ENCODE data around the gene PEPD. TPM values are rescaled to one million over a fixed set of nuclear protein-coding genes. Genes with fewer than 3 reads are reported as not detected.

Gene PEPD
- total RNA-seq, 1 donor = 87.9 TPM

DNA sequence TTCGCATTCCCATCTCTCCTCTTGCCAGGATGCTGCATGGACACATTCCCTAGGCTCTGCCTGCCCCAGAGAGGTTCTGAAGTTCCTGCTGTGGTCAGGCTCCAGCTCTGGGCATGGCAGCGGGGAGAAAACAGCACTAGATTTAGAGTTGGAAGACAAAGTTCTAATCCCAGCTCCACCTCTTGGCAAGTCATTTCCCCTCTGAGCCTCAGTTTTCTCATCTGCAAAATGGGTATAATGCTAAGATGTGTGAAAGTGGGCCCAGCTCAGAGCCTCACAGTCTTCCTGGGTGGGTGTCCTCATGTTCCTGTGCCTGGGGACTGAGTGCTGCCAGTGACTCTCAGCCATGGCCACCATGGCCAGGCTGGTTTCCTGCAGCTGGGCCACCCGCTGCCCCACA is 9.6 kb downstream of the PEPD start:
- Histone ChIP-seq H3K27me3 (ENCODE audit: insufficient read depth, low read length) (no peaks in the 10 kb centered on the region), H3K4me1 (ENCODE audit: insufficient read depth, low read length) (no peaks in the 10 kb centered on the region), H3K4me3 (ENCODE audit: insufficient read depth, low read length) (no peak overlapping the region), H3K9me3 (ENCODE audit: low read depth, low read length) (no peaks in the 10 kb centered on the region), H3K79me2 (ENCODE audit: insufficient read depth, low read length) (peaks cover 46% of the 10 kb centered on the region), H3K27ac (ENCODE audit: low read depth, low read length) (no peak overlapping the region), H3K36me3 (ENCODE audit: insufficient read depth, low read length) (no peaks in the 10 kb centered on the region), H4K20me1 (ENCODE audit: insufficient read depth, low read length) (peaks cover 26% of the 10 kb centered on the region), H3K4me2 (ENCODE audit: insufficient read depth, low read length) (no peak overlapping the region), H2AFZ (ENCODE audit: low read length) (no peak overlapping the region)
- TF ChIP-seq, protein P1, sequence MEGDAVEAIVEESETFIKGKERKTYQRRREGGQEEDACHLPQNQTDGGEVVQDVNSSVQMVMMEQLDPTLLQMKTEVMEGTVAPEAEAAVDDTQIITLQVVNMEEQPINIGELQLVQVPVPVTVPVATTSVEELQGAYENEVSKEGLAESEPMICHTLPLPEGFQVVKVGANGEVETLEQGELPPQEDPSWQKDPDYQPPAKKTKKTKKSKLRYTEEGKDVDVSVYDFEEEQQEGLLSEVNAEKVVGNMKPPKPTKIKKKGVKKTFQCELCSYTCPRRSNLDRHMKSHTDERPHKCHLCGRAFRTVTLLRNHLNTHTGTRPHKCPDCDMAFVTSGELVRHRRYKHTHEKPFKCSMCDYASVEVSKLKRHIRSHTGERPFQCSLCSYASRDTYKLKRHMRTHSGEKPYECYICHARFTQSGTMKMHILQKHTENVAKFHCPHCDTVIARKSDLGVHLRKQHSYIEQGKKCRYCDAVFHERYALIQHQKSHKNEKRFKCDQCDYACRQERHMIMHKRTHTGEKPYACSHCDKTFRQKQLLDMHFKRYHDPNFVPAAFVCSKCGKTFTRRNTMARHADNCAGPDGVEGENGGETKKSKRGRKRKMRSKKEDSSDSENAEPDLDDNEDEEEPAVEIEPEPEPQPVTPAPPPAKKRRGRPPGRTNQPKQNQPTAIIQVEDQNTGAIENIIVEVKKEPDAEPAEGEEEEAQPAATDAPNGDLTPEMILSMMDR (IDR thresholded peaks at IDR 0.05; ENCODE audit: extremely low read depth, low read depth, low read length) = no peak
- peak; percentile 39 for DNase-seq (ENCODE audit: insufficient read length, low spot score, missing footprints)

DNA sequence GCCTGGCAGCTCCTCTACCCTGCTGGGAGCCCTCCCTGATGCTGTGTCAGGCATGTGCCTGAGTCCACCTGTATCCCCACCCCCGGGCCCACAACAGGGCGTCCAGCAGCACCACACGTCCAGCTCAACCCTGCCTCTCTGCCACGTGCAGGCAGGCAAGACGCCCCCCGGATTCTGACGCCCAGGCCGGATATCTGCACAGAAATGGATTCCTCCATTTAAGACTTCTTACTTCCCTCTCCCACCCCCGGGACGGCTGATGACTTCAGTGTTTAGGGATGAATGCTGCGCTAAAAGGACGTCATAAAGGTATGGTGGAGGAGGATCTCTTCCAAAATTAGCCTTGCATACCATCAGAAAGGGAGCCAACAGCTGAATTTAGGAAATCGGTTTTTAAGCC is 10.2 kb downstream of the PEPD start:
- no peaks in the 10 kb centered on the region for H3K36me3 ChIP-seq (ENCODE audit: insufficient read depth, low read length)
- H3K27me3 ChIP-seq (ENCODE audit: insufficient read depth, low read length) = no peaks in the 10 kb centered on the region
- no peak overlapping the region for H2AFZ ChIP-seq (ENCODE audit: low read length)
- no peak overlapping the region for H3K4me3 ChIP-seq (ENCODE audit: insufficient read depth, low read length)
- H3K9me3 ChIP-seq (ENCODE audit: low read depth, low read length) = no peaks in the 10 kb centered on the region
- DNase-seq (ENCODE audit: insufficient read length, low spot score, missing footprints) = peak; percentile 45
- no peak overlapping the region for H3K4me2 ChIP-seq (ENCODE audit: insufficient read depth, low read length)
- no peak overlapping the region for H3K27ac ChIP-seq (ENCODE audit: low read depth, low read length)
- TF ChIP-seq, protein P1 (IDR thresholded peaks at IDR 0.05; ENCODE audit: extremely low read depth, low read depth, low read length) = no peak
- peaks cover 46% of the 10 kb centered on the region for H3K79me2 ChIP-seq (ENCODE audit: insufficient read depth, low read length)
- H4K20me1 ChIP-seq (ENCODE audit: insufficient read depth, low read length) = peaks cover 27% of the 10 kb centered on the region
- H3K4me1 ChIP-seq (ENCODE audit: insufficient read depth, low read length) = no peaks in the 10 kb centered on the region

DNA sequence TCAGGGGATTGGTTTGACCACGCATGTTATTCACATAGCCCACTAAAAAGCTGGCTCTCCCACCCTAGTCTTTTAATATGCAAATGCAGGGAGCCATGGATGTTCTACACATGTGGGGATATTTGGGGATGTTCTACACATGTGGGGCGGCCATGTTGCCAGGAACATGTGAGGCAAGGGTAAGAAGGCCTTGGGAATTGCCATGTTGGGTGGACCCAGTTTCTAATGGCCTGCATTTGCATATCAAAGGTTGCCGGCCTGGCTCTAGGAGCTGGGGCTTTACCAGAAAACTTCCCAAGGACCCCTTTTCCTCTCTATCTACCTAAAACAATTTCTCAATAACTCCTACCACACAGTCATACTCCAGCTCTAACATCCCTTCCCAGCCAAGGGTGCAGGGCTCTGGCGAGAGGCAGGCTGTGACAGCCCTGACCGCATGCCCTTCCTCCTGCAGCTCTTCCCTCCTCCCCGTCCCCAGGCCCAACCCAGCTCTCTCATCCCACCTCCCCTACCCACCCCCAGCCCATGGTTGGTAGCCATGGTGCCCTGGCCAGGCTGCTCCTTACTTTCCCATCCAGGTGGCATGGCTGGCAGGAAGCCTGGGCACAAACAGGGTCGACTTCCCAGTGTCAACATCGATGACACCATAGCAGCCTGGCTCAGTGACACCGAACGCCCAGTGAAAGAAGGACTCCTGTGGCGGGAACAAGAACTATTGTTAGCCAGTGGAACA is 11.0 kb downstream of the PEPD start:
- Histone ChIP-seq H3K79me2 (ENCODE audit: insufficient read depth, low read length) (peaks cover 46% of the 10 kb centered on the region), H4K20me1 (ENCODE audit: insufficient read depth, low read length) (peaks cover 21% of the 10 kb centered on the region), H3K27me3 (ENCODE audit: insufficient read depth, low read length) (no peaks in the 10 kb centered on the region), H3K4me3 (ENCODE audit: insufficient read depth, low read length) (no peak overlapping the region), H2AFZ (ENCODE audit: low read length) (no peak overlapping the region), H3K4me2 (ENCODE audit: insufficient read depth, low read length) (no peak overlapping the region), H3K27ac (ENCODE audit: low read depth, low read length) (no peak overlapping the region), H3K4me1 (ENCODE audit: insufficient read depth, low read length) (no peaks in the 10 kb centered on the region), H3K36me3 (ENCODE audit: insufficient read depth, low read length) (no peaks in the 10 kb centered on the region), H3K9me3 (ENCODE audit: low read depth, low read length) (no peaks in the 10 kb centered on the region)
- TF ChIP-seq, protein P1 (IDR thresholded peaks at IDR 0.05; ENCODE audit: extremely low read depth, low read depth, low read length) = no peak
- DNase-seq (ENCODE audit: insufficient read length, low spot score, missing footprints) = peak; percentile 35

DNA sequence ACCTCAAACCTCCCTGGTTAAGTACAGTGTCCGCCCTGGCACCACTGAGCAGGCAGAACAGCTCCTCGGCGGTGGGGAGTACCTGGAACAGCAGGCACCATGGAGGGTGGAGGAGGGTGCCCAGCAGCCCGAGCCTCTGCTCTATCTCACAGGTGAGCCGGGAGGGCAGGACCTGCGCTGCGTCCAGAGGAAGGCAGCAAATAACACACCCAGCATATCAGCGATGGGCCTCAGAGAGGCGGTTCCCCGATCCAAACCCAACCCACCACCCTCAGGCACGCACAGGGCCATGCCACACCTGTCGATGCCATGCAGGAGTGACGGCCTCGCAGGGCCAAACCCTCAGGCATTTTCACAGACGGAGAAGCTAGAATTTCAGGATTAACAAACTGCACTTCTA is 11.8 kb downstream of the PEPD start:
- no peak overlapping the region for H3K27ac ChIP-seq (ENCODE audit: low read depth, low read length)
- H3K36me3 ChIP-seq (ENCODE audit: insufficient read depth, low read length) = no peaks in the 10 kb centered on the region
- no peak overlapping the region for H3K4me3 ChIP-seq (ENCODE audit: insufficient read depth, low read length)
- H3K4me1 ChIP-seq (ENCODE audit: insufficient read depth, low read length) = no peaks in the 10 kb centered on the region
- H3K79me2 ChIP-seq (ENCODE audit: insufficient read depth, low read length) = peaks cover 37% of the 10 kb centered on the region
- H3K9me3 ChIP-seq (ENCODE audit: low read depth, low read length) = no peaks in the 10 kb centered on the region
- no peak overlapping the region for H2AFZ ChIP-seq (ENCODE audit: low read length)
- no peaks in the 10 kb centered on the region for H3K27me3 ChIP-seq (ENCODE audit: insufficient read depth, low read length)
- no peak overlapping the region for H3K4me2 ChIP-seq (ENCODE audit: insufficient read depth, low read length)
- peak; percentile 72 for DNase-seq (ENCODE audit: insufficient read length, low spot score, missing footprints)
- peaks cover 16% of the 10 kb centered on the region for H4K20me1 ChIP-seq (ENCODE audit: insufficient read depth, low read length)
- TF ChIP-seq, protein P1 (IDR thresholded peaks at IDR 0.05; ENCODE audit: extremely low read depth, low read depth, low read length) = no peak

All from osteoblast (primary cell).